ENCODE data around the gene EDRF1.

Gene EDRF1

DNA sequence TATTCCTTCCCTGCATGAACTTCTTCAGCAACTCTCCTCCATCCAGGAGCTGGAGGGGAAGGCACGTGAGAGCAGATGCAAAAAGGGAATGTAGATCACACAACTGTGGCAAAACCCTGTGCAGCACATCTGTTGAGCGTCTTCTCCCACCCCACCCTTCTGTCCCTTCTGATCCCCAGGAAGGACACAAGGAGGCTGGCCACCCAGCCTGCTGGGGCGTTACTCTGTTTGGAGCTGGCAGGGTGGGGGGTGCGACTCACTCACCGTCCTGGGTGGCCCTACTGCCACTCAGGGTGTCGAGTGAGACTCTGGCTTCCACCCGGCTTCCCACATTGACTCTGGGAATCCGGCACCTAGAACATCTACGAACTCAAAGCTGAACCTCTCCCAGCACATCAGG, 66.3 kb downstream of the EDRF1 start:
- TF ChIP-seq, protein P1, sequence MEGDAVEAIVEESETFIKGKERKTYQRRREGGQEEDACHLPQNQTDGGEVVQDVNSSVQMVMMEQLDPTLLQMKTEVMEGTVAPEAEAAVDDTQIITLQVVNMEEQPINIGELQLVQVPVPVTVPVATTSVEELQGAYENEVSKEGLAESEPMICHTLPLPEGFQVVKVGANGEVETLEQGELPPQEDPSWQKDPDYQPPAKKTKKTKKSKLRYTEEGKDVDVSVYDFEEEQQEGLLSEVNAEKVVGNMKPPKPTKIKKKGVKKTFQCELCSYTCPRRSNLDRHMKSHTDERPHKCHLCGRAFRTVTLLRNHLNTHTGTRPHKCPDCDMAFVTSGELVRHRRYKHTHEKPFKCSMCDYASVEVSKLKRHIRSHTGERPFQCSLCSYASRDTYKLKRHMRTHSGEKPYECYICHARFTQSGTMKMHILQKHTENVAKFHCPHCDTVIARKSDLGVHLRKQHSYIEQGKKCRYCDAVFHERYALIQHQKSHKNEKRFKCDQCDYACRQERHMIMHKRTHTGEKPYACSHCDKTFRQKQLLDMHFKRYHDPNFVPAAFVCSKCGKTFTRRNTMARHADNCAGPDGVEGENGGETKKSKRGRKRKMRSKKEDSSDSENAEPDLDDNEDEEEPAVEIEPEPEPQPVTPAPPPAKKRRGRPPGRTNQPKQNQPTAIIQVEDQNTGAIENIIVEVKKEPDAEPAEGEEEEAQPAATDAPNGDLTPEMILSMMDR (IDR thresholded peaks at IDR 0.05; ENCODE audit: low read depth, low read length), result no peak
- H3K9me3 ChIP-seq, result no peaks in the 10 kb centered on the region
- no peaks in the 10 kb centered on the region for H3K27me3 ChIP-seq
- no peak overlapping the region for H3K4me3 ChIP-seq (ENCODE audit: low read depth, low read length)
- no peaks in the 10 kb centered on the region for H3K36me3 ChIP-seq
- no peak for DNase-seq
- no peaks in the 10 kb centered on the region for H3K4me1 ChIP-seq

DNA sequence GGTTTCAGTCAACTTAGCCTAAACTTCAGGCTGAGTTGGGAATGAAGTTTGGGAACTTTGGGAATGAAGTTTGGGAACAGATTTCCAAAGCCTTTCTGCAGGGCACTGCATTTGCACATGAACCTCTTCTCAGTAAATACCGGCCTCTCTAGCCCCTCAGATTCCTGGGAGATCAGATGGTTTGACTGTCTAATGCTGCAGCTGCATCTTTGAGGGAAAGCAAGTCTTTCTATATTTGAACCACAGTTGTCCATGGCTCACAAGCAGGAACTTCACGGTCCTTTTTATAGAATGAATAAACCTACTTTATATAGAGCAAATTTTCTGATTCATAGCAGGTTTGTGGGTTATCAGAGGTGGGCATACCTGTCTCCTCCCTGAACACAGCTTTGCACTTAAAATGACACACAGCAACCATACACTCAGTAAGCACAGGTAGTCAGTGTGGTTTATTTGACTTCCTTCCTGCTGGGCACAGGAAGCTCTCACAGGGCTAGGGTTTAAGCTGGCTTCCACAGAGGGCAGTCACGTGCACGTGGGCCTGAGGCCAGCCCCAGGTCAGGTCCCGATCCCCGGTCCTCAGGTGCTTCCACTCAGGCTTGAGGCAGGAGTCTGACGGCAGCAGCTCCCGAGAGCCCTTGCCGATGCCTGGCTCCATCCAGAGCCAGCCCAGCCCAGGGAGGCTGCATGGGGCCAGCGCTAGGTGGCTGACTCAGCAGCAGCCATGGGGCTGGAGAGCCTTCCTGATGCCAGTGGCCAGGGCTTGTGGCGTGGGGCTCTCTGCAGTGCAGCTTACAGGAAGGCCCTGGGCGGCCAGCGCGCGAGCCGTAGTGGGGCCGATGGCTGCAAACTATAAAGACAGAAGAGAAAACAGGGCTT, 68.9 kb downstream of the EDRF1 start:
- Histone ChIP-seq H3K27me3 (no peaks in the 10 kb centered on the region), H3K36me3 (peaks cover 6% of the 10 kb centered on the region; the same call in 1 of the 2 replicates), H3K9me3 (no peaks in the 10 kb centered on the region), H3K4me3 (ENCODE audit: low read depth, low read length) (no peak overlapping the region), H3K4me1 (no peaks in the 10 kb centered on the region)
- TF ChIP-seq, protein P1 (IDR thresholded peaks at IDR 0.05; ENCODE audit: low read depth, low read length), result no peak
- no peak for DNase-seq

DNA sequence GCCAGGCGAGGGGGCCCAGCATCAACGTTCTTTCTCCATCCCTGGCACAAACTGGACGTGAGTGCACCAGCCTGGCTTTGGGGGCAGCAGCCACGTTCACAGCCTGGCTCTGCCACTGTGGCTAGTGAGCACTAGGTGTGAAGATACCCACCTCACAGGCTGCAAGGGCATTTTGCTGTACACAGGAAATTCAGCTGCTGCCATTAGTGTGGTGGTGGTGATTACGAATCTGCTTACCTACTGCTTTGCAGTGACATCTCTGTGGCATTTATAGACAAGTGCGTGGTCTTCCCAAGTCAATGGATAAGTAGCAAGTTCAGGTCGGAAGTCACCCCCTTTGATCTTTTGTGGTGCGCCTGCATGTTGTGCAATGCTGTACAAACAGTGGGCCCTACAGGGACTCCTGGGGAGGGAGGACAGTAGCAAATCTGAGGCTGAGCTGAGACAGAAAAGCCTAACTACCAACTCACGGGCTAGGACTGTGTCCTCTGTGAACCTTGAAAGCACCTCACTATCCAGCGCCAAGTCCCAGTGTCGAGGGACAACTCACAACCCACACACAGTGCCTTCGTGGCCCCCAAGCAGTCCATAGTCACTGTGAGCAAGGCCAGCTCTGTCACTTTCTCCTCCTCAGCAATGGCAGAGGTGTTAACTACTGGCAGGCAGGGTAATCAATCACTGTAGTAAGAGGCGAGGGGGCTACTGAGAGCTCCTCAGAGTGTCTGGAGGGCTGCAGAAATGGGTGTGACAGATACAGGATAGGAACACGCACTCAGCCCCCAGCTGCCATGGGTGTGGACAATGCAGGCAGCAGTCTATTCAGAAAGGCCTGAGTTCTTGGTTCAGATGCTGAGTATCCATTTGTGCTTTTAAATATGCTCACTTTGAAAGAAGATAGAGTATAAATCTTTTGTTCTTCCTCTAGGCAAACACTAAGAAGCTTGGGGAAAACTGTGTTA, 73.1 kb downstream of the EDRF1 start:
- peaks cover 6% of the 10 kb centered on the region; the same call in 1 of the 2 replicates for H3K36me3 ChIP-seq
- H3K9me3 ChIP-seq, result no peaks in the 10 kb centered on the region
- no peak for DNase-seq
- no peak overlapping the region for H3K4me3 ChIP-seq (ENCODE audit: low read depth, low read length)
- no peaks in the 10 kb centered on the region for H3K27me3 ChIP-seq
- TF ChIP-seq, protein P1 (IDR thresholded peaks at IDR 0.05; ENCODE audit: low read depth, low read length), result no peak
- no peaks in the 10 kb centered on the region for H3K4me1 ChIP-seq

DNA sequence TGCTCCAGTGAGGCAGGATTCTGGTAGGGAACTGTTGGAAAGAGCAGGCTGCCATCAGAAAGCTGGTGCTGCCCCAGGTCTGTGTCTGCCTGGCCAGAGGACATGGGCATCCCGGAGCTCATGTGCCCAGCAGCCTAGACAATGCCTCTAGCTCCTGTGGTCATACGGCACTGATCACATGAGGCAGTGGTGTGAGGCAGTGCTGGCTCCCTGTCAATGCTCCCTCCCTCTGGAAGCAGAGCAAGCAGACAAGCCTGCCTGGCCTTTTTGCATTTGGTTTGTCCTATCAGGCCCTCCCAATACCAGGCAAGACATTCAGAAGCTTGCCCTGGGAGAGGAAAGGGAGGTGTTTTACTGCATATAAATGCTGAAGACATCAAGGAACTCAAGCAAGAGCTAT, 75.6 kb downstream of the EDRF1 start:
- TF ChIP-seq, protein P1 (IDR thresholded peaks at IDR 0.05; ENCODE audit: low read depth, low read length), result no peak
- no peaks in the 10 kb centered on the region for H3K4me1 ChIP-seq
- DNase-seq, result no peak
- H3K27me3 ChIP-seq, result no peaks in the 10 kb centered on the region
- H3K4me3 ChIP-seq (ENCODE audit: low read depth, low read length), result no peak overlapping the region
- H3K9me3 ChIP-seq, result no peaks in the 10 kb centered on the region
- H3K36me3 ChIP-seq, result peaks cover 6% of the 10 kb centered on the region; the same call in 1 of the 2 replicates

DNA sequence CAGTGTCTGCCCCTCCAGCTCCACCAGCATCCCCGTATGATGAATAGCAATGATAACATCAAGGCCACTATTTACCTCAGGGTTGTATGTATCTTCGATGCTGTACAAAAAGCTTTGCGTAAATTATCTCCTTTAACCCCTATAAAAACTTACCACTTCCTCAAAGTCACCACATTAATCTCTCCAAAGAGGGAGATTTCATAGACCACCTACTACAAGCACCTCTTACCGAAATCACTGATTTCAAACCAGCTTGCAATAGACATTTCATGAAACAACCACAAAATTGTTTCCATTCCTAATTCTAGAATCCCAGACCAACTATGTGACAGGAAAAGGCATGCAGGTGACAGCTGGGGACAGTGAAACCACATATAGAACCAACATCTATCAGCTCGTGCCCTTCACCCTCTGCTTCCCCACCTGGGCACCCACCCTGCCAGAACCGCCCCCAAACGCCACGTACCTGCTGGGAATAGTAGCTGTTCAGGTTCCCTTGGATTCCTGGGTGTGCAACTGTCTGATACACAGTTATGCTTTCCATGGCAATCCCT, 76.2 kb downstream of the EDRF1 start:
- Histone ChIP-seq H3K4me1 (no peaks in the 10 kb centered on the region), H3K27me3 (no peaks in the 10 kb centered on the region), H3K36me3 (peaks cover 6% of the 10 kb centered on the region; the same call in 1 of the 2 replicates), H3K4me3 (ENCODE audit: low read depth, low read length) (no peak overlapping the region), H3K9me3 (no peaks in the 10 kb centered on the region)
- TF ChIP-seq, protein P1 (IDR thresholded peaks at IDR 0.05; ENCODE audit: low read depth, low read length), result no peak
- DNase-seq, result no peak

Measured in BE2C (cell line).